Measurements from ENCODE around the gene NDFIP2.

DNA sequence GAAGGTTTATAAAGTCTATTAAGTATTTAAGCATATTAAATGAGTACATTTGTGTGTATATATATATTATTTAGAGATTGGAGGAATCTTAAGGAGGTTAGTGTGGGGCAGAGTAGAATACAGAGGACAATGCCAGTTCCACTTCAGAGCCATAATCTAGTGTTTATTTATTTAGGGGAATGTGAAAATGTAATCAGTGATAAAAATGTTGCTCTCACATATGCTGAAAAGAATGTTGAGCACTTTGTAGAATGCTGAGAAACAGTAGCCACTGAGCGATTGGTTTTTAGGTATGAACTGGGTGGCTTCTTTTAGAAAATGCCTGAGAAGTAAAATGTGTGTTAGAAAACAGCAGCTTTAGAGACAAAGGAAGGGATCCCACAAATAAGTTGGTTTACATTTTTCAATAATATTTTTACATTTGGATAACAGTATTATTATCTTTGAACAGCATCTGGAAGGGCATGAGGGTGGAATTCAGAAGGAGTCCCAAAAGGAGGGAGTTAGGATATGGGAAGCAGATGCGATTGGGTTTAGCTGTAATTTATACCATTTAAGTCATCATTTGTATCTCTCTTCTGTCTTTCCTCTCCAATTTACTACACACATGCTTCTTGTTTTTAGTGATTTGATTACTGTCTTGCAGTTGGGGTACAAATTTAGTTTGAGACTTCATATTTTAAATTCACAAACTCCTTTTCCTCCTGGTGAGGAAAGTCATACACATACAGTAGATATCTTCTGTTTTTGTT is 68.6 kb downstream of the NDFIP2 start:
- TF ChIP-seq, protein P1, sequence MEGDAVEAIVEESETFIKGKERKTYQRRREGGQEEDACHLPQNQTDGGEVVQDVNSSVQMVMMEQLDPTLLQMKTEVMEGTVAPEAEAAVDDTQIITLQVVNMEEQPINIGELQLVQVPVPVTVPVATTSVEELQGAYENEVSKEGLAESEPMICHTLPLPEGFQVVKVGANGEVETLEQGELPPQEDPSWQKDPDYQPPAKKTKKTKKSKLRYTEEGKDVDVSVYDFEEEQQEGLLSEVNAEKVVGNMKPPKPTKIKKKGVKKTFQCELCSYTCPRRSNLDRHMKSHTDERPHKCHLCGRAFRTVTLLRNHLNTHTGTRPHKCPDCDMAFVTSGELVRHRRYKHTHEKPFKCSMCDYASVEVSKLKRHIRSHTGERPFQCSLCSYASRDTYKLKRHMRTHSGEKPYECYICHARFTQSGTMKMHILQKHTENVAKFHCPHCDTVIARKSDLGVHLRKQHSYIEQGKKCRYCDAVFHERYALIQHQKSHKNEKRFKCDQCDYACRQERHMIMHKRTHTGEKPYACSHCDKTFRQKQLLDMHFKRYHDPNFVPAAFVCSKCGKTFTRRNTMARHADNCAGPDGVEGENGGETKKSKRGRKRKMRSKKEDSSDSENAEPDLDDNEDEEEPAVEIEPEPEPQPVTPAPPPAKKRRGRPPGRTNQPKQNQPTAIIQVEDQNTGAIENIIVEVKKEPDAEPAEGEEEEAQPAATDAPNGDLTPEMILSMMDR (IDR thresholded peaks at IDR 0.05; ENCODE audit: low read depth, low read length), result no peak
- TF ChIP-seq POLR2A (IDR thresholded peaks at IDR 0.05; ENCODE audit: extremely low read depth, insufficient read length), result no peak
- TF ChIP-seq MAX (IDR thresholded peaks at IDR 0.05; ENCODE audit: low read depth, low read length), result no peak
- TF ChIP-seq MYC (IDR thresholded peaks at IDR 0.05; ENCODE audit: low read depth, low read length), result no peak
